GM19455 (cell line): ENCODE data around the gene DOCK7.
"Not testable (repeated sequence)": the region's sequence is repeated elsewhere in the genome, so short reads cannot be mapped to it uniquely, and the experiment has no call there.

ENCODE experiments used
- ATAC-seq: cut with Tn5 transposase; IDR thresholded peaks from one replicate; pipeline ENCODE4 v1.9.1; 2021; ENCODE audit not compliant: unreplicated experiment

The DOCK7 gene

GRCh38 chr1:62541048-62541447, 147.1 kb downstream of the DOCK7 start:
- ATAC-seq, result no peak

- ATAC-seq, result no peak
Measured at GRCh38 chr1:62539028-62539447, 149.1 kb downstream of the DOCK7 start.

- no peak for ATAC-seq
Measured at GRCh38 chr1:62536865-62537264, 151.3 kb downstream of the DOCK7 start.

DNA sequence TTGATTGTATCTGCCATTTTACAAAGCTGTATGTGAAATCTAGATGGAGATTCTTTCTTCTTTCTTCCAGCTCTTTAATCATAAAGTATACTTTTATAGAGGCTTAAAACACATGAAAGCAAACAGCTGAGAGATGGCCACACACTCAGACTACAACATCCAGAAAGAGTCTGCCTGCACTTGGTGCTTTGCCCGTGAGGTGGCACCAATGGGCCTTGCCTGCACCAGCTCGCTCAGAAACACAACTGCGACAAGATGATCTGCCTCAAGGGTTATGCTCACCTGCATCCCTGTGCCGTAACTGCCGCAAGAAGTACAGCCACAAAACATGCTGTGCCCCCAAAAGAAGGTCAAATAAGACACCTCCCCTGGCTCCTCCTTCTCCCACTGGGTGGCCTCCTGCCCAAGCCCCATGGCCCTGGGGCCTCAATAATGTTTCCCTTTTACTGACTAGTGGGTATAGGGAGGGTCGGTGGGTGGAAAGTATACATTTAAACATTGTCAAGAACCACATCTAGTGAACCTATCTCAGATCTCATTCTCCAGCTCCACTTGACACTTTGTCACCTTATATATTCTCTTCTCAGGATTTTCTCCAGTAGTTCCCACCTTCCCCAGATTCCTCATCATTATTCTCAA, 157.6 kb downstream of the DOCK7 start:
- ATAC-seq, result no peak

- no peak for ATAC-seq
Measured at GRCh38 chr1:62529227-62529626, 159.0 kb downstream of the DOCK7 start.

- no peak for ATAC-seq
Measured at GRCh38 chr1:62528015-62528414, 160.2 kb downstream of the DOCK7 start.

DNA sequence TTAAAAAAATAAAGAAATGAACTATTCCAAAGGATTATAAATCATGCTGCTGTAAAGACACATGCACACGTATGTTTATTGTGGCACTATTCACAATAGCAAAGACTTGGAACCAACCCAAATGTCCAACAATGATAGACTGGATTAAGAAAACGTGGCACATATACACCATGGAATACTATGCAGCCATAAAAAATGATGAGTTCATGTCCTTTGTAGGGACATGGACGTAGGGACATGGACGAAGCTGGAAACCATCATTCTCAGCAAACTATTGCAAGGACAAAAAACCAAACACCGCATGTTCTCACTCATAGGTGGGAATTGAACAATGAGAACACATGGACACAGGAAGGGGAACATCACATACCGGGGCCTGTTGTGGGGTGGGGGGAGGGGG, 160.8 kb downstream of the DOCK7 start:
- ATAC-seq, result not testable (repeated sequence)

GRCh38 chr1:62523860-62524259, 164.3 kb downstream of the DOCK7 start:
- no peak for ATAC-seq

- no peak for ATAC-seq
Measured at GRCh38 chr1:62516600-62516999, 171.6 kb downstream of the DOCK7 start.

- ATAC-seq, result no peak
Measured at GRCh38 chr1:62514746-62515423, 173.3 kb downstream of the DOCK7 start.

GRCh38 chr1:62513013-62513412, 175.2 kb downstream of the DOCK7 start:
- no peak for ATAC-seq

- no peak for ATAC-seq
Measured at GRCh38 chr1:62509028-62509427, 179.2 kb downstream of the DOCK7 start.

GRCh38 chr1:62508187-62508758, 179.9 kb downstream of the DOCK7 start:
- ATAC-seq, result no peak

DNA sequence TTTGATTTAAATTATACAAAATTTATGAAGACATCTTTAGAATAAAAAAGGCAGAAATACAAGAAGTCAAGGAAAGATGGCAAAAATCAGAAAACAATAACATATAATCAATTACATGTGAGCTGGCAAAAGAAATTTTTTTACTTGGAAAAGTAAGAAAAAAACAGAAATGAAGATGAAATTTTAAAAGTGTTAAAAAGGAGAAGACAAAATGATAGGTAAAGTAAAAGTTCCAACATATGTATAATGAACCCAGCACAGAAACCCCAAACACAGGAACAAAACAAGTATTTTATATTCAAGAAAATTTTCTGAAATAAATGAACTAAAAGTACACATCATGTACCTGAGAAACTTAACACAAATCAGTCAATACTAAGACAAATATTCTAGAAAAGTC, 188.0 kb downstream of the DOCK7 start:
- ATAC-seq, result no peak

- ATAC-seq, result no peak
Measured at GRCh38 chr1:62494137-62494536, 194.0 kb downstream of the DOCK7 start.

GRCh38 chr1:62493656-62494055, 194.5 kb downstream of the DOCK7 start:
- ATAC-seq, result no peak

DNA sequence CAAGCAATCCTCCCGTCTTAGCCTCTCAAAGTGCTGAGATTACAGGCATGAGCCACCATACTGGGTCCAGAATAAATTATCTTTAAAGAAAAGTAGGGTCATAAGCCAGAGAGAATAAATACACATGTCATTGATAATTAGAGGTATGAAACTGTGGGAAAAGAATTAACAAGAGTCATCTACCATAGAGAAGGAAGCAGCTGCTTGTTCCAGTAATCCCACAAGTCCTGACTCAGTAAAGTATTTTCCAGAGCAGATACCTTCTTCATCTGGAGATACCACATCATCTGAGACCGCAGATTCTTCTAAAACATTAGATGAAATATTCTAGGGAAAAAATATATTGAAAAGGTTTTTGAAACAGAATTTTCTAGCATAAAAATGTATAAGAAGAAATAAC, 195.7 kb downstream of the DOCK7 start:
- no peak for ATAC-seq

GRCh38 chr1:62487956-62488355, 200.2 kb downstream of the DOCK7 start:
- no peak for ATAC-seq

DNA sequence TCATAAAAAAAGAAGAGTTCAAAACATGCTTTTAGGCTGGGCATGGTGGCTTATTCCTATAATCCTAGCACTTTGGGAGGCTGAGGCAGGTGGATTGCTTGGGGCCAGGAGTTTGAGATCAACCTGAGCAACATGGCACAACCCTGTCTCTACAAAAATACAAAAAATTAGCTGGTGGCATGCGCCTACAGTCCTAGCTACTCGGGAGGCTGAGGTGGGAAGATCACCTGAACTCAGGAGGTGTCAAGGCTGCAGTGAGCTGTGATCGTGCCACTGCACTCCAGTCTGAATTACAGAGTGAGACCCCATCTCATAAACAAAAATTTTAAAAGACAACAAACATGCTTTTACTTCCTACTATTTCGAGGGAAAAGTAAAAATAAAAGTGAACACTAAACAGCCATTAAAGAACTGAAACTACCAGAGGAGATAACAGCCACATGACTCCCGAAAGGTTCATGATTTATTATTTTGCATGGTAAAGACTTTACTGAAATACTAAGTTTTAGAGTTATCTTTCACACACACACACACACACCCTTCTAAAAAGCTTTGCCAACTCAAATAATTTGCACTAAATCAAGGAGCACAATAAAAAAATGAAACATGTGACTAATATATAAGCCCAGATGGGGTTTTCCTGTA, 203.2 kb downstream of the DOCK7 start:
- ATAC-seq, result no peak

DNA sequence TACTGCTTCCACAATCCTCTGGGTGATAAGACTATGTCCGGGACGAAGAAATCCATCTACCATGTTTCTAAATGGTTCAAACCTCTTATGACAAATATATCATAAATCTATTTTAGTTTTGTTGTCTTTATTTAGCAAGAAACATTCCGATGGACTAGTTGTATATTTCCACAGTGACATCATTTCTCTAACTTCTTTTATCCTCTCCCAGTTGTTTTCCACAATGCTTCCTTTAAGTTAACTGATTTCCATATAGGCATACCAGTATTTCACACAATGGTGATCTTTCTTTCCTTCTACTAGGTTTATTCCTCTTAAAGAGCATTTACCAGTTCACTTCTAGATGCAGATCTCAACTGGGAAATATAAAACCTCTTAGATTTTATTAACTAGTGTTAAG, 206.5 kb downstream of the DOCK7 start:
- ATAC-seq, result no peak

DNA sequence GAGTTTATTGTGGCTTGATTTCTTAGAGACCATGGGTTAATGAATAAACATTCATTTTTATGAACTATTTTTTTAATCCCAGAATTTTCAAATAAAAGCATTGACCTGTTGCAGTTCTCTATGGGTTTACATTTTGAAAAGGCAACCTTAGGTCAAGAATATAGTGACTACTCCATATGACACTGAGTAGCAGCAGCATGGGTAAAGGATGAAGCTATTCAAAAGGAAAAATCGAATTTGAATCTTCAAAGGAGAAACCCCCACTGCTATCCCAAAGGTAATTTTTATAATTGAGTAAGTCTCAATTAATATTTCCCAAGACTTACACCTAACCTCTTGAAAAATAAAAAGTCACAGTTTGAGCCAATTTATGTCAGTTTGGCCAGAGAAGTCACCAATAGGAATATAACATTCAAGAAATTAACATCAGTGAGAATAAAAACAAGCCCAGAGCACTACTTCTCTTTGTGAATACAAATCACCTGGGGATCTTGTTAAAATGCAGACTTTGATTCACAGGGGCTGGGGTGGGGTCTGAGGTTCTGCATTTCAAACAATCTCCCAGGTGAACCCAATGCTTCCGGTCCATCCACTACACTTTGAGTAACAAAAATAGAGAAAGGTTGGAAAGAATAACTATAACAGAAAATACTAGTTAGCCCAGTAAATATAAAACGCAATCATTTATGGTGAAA, 211.5 kb downstream of the DOCK7 start:
- ATAC-seq, result no peak
